GM12864 (cell line): ENCODE measurements around the gene CNTNAP2.

Experiments used
- DNase-seq: peaks from one replicate; pipeline ENCODE4 v3.0.0-alpha.2; 2011; ENCODE audit warnings: low read depth
- H3K4me3 ChIP-seq: 2 replicates; pipeline ENCODE4 v1.5.1; 2011; ENCODE audit warnings: mild to moderate bottlenecking, low read depth, low read length, control low read depth
- CTCF ChIP-seq: IDR thresholded peaks from 2 replicates; pipeline ENCODE4 v1.5.1; 2011; ENCODE audit warnings: low read depth, mild to moderate bottlenecking, moderate library complexity, low read length, control low read depth, inconsistent platforms; ENCODE audit errors: missing control alignments

Gene CNTNAP2

DNA sequence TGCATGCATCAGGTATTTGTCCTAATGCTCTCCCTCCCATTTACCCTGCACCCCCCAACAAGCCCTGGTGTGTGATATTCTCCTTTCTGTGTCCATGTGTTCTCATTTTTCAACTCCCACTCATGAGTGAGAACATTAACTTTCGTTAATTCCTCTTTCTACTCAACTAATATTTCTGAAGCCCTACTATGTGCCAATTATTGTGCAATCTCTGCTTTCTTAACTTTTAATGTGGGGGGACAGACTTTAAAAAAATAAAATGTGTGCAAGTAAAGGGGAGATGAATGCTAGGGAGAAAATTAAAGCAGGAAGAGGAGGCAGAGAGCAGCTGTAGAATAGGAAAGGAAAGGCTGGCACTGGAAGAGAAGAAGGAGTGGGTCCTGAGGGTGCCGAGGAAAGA is 1520.0 kb downstream of the CNTNAP2 start:
- no peak overlapping the region for H3K4me3 ChIP-seq
- TF ChIP-seq CTCF: no peak
- no peak for DNase-seq

DNA sequence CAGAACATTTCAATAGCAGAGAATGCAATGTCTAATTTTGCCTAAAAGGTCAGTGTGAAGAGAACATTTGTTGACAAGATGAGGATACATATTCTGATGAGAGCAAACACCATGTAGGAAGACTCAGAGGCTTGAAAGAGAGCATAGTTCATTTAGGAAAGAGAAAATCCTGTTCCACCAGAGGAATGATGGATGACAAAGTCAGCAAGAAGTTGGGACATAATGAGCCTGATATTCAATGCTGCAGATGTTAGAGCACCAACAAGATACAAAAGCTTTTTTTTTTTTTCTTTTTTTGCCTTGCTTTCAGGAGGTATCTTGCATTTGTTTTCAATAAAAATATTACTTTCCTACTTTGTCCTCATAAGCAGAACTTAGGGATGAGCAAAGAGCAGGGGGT is 1522.0 kb downstream of the CNTNAP2 start:
- no peak for DNase-seq
- H3K4me3 ChIP-seq: no peak overlapping the region
- no peak for TF ChIP-seq CTCF

DNA sequence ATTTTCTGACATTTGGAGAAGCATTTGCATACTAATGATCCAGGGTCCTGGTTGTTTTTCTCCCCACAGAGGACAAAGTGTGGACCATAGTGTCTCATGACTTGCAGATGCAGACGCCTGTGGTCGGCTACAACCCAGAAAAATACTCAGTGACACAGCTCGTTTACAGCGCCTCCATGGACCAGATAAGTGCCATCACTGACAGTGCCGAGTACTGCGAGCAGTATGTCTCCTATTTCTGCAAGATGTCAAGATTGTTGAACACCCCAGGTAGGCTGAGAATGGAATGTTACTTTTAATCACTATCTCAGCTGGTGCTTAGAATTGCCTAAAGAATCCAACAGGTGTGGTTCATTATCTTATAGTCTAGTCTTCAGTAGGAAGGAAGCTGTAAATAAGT is 1522.4 kb downstream of the CNTNAP2 start:
- H3K4me3 ChIP-seq: no peak overlapping the region
- no peak for TF ChIP-seq CTCF
- DNase-seq: no peak

- DNase-seq: no peak
- TF ChIP-seq CTCF: no peak
- H3K4me3 ChIP-seq: no peak overlapping the region
Observed at GRCh38 chr7:147639751-147640150, 1523.2 kb downstream of the CNTNAP2 start.

- no peak overlapping the region for H3K4me3 ChIP-seq
- DNase-seq: no peak
- no peak for TF ChIP-seq CTCF
Observed at GRCh38 chr7:147640821-147641220, 1524.2 kb downstream of the CNTNAP2 start.

- no peak for TF ChIP-seq CTCF
- H3K4me3 ChIP-seq: no peak overlapping the region
- no peak for DNase-seq
Observed at GRCh38 chr7:147646568-147646967, 1530.0 kb downstream of the CNTNAP2 start.

DNA sequence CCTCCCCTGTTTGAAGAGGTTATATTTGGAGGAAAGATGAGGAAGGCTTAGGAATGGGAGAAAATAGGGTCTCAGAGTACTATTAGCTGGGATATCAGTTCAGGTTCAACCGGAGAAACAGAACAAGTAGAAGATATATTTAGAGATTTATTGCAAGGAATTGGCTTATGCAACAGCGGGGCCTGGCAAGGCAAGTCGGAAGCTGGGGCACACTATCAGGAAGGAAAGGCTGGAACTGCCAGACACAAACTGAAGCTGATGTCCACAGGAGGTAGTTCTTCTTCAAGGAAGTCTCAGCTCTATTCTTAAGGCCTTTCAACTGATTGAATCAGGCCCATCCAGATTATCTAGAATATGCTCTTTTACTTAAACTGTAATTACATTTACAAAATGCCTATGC is 1534.4 kb downstream of the CNTNAP2 start:
- TF ChIP-seq CTCF: no peak
- DNase-seq: no peak
- H3K4me3 ChIP-seq: no peak overlapping the region
